ENCODE measurements around the gene DLGAP1.
"Not testable (repeated sequence)": the region's sequence is repeated elsewhere in the genome, so short reads cannot be mapped to it uniquely, and the experiment has no call there.

Gene DLGAP1

DNA sequence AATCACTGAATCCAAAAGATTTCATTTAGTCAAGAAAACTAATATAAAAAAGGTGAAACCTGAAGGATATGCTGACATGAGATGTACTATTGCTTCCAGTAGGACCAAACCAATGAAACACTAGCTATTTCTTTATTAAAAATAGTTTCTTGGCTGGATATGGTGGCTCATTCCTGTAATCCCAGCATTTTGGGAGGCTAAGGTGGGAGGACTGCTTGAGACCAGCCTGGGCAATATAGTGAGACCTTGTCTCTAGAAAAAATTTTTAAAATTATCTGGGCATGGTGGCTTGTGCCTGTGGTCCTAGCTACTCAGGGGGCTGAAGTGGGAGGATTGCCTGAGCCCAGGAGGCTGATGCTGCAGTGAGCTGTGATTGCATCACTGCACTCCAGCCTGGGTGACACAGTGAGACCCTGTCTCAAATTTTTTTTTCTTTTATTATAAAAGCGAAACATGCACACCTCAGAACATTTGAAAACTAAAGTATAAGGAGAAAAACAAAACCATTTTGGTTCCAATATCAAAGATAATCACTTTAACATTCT lies 738.9 kb downstream of the DLGAP1 start:
- no peak for DNase-seq (ENCODE audit: low spot score)

DNA sequence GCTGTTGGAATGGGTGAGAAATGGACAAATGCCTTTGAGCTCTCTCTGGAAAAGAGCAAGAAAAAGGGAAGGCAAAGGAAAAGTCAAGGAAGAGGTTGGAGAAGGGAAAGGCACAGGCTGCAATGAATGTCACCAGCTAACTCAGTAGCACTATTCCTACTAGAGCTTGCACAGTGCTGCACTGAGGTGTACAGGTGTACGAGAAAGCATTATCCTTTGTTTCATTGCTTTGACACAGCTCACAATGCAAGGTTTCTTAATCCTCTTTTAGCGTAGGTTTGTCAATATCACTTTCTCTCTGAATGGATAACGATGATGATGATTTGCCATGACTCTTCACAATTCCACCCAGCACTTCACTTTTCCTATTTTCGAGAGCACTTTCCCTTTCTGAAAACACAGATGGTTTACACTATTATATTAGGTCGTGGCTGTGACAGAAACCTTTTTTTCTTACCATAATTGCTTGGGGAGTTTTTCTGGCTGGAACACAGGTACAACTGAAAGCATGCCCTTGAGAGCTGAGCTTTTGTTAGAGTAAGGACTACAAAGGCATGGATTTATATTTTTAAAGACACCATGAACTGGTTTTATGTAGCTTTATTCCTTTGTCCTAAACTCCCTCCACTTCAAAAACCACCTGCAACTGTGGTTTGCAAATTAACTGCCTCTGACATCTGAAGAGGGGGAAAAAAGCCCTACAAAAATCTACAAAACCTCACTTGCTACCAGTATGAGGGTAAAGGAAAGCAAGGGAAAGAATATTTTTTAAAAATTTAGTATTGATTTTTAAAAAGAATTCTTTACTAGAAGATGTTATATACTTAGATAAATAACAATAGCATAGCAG lies 739.7 kb downstream of the DLGAP1 start:
- no peak for DNase-seq (ENCODE audit: low spot score)

DNA sequence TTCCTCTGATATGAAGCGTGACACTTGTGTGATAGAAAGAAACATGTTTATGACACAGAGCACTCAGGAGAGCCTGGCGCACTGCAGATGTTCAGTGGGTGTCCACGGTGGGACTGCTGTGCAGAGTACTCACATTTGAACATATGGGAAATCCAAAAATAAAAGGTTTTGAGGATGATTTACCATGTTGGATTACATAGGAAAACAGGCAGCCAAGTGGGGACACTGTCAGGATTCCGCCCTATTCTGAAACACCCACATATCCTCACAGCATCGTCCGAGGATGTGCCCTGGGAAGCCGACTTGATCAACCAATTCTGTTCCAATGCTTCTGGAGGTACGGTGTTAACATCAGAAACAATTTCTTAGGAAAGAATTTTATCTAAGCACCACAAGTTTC lies 741.4 kb downstream of the DLGAP1 start:
- DNase-seq (ENCODE audit: low spot score) = no peak

DNA sequence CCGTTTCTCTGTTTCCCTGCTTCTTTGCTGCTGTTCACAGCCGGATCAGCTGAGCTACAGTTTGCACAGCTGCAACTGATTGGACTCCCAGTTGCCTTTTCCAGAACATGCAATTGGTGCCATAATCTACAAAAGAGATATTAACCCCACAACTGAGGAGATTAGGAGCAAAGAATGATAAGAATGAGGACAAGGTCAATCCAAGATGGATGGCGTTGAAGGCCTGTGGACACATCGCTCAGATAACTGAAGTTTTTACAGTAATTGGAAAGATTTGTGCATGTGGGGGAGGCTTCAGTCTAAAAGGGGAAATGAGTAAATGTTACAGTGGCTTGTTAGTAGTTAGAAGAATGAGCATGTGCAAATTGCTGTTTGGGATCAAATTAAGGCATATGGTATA lies 741.9 kb downstream of the DLGAP1 start:
- DNase-seq (ENCODE audit: low spot score) = no peak

DNA sequence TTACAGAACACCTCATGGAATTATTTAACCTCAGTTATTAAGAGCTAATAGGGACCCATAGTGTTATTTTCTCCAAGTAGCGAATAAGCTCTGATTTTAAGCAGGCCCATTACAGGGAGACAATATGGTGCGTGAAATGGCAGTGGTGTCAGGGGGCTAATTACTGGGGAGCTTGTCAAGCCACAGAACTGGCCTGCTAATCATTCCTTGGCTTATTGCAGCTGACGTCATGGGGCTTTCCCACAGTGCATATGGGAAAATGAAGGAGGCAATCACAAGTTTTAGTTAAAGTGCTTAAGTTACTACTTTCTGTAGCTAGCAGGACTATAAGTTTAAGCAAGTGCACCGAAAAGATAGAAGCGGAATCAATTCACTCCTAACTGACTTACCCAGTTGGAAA lies 742.6 kb downstream of the DLGAP1 start:
- DNase-seq (ENCODE audit: low spot score) = no peak

DNA sequence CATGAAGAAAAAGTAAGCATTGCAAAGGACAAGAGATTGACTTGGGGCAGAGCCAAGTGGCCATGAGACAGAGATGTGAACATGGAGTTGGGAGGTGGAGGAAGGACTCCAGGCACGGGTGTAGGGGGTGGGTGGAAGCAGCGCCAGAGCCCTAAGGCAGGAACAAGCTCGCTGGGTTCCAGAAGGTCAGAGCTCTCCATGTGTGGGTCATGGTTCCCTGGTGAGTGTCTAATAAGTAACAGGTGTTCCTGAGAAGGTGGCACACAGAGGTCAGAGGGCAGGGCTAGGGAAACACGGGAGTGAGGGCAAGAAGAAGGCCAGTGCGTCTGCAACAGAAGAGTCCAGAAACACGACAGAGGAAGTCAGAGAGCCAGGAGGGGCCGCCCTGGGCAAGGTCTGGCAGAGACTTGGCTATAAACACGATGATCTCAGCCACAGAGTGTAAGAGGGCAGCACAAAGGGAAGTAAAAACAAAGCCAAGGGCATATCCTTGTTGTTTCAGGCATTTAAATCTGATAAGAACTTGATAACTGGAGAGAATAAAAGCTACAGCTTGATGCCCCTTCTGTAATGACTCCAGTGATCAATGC lies 744.3 kb downstream of the DLGAP1 start:
- no peak for DNase-seq (ENCODE audit: low spot score)

DNA sequence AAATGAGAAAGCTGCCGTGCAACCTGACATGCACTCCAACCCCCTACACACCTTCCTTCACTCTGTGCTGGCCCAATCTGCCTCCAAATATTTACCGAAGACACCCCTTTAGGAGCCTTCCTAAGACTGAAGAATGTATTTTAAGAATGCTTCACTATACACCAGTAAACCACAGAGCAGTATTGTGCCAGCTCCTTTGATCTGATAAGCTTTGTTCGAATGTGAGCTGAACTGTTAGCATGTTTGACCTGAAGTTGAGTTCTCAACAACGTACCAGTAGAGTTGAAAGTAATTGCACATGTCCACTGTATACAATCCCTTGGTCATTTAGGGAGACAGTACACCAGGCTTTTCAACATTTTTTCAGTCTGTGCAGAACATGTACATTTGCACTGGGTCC lies 745.9 kb downstream of the DLGAP1 start:
- DNase-seq (ENCODE audit: low spot score) = no peak

DNA sequence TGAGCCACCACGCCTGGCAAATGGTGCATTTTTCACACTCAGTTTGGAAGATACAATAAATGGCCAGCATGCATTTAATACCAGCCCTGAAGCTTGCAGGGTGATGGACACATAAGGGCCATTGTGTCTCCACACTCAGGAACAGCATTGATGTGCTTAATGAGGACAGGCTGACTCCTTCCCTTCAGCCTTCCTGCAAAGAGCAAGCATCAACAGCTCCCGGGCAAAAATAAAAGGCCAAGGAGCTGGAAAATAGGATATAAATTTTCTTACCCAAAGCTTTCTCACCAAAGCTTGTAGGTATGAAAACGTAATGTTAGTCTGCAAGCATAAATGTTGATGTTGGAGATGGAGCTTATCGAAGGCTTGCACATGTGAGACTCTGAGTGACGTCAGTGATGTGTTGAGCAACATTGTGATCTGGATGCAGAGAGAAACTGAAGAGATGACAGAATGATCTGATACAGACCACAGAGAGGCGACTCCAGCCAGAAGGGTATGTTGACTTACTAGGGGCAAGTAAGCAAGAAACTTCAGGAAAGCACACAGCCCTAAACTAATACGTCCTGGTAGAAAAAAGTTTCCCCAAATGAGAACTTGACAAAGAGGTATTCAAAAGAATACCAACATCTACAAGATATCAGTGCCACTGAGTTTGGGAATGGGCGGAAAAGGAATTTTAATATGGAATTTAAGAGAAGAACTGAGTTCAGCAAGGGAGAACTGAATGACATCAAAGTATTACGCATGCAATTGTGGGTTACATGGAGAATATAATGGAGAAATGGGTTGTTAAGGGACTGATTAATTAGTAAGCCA lies 748.6 kb downstream of the DLGAP1 start:
- no peak for DNase-seq (ENCODE audit: low spot score)

DNA sequence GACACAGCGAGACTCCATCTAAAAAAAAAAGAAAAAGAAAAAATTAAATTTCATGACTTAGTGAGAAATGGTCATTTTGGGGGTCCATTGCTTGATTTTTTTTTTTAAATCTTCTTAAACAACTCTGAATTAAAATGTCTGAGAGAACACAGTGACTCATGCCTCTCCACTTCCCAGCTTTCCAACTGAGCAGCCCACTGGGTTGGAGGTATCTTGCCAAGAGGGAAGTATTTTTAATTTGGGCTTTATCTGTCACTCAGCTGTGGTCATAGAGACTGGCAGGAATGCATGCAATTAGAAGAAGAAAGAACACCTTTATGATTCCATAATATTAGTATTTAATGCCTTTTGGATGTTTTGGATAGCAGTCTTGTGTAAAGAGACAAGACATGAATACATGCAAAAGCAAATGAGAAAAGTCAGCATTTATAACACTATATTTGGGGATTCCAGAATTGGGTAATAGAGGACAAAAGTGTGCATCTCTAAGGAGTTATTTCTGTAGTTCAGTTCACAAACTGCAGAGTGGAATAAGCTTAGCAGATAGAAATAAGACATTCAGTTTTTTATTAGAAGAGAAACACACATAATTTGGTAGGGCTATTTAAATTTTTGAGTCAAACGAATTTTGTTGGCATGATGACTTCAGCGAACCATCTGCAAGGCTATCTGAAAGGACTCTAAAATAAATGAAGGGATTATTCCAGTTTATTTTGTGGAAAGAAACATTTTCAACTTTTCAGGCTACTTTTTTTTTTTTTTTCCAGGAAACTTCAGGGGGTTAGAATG lies 750.4 kb downstream of the DLGAP1 start:
- no peak for DNase-seq (ENCODE audit: low spot score)

DNA sequence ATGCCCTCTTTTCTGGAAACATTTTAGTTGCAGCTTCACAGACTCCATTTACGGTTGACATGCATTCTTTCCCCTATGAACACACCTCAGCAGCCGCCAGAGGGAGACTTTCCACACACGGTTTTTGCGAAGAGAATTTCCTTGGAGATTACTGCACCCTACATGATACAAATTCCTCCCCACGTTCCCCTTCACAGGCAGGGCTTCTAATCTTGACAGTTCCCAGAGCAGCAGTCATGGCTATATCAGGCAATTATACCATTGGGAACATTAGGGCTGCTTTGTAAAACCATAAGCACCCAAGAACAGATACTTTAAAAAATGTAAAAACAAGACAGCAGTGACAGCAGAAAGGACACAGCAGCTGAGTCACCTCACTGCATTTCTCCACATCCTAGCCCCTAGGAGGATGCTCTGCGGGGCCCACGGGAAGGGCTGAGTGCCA lies 751.4 kb downstream of the DLGAP1 start:
- peak; percentile 13 for DNase-seq (ENCODE audit: low spot score)

DNA sequence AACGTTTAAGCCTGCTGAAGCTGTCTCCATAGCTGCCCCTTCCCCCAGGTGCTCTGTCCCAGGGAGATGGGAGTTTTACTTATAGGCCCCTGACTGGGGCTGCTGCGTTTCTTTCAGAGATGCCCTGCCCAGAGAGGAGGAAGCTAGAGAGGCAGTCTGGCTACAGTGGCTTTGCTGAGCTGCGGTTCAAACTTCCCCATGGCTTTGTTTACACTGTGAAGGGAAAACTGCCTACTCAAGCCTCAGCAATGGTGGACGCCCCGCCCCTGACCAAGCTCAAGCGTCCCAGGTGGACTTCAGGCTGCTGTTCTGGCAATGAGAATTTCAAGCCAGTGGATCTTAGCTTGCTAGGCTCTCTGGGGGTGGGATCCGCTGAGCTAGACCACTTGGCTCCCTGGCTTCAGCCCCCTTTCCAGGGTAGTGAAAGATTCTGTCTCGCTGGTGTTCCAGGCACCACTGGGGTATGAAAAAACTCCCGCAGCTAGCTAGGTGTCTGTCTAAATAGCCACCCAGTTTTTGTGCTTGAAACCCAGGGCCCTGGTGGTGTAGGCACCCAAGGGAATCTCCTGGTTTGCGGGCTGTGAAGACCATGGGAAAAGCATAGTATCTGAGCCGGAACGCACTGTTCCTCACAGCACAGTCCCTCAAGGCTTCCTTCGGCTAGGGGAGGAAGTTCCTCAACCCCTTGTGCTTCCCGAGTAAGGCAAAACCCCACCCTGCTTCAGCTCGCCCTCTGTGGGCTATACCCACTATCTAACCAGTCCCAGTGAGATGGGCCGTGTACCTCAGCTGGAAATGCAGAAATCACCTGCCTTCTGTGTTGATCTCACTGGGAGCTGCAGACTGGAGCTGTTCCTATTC lies 755.2 kb downstream of the DLGAP1 start:
- not testable (repeated sequence) for DNase-seq (ENCODE audit: low spot score)

DNA sequence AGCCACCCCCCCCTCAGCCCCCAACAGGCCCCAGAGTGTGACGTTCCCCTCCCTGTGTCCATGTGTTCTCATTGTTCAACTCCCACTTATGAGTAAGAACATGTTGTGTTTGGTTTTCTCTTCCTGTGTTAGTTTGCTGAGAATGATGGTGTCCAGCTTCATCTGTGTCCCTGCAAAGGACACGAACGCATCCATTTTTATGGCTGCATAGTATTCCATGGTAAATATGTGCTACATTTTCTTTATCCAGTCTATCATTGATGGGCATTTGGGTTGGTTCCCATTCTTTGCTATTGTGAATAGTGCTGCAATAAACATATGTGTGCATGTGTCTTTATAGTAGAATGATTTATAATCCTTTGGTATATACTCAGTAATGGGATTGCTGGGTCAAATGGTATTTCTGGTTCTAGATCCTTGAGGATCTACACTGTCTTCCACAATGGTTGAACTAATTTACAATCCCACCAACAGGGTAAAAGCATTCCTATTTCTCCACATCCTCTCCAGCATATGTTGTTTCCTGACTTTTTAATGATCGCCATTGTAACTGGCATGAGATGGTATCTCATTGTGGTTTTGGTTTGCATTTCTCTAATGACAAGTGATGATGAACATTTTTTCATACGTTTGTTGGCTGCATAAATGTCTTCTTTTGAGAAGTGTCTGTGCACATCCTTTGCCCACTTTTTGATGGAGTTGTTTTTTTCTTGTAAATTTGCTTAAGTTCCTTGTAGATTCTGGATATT lies 760.9 kb downstream of the DLGAP1 start:
- not testable (repeated sequence) for DNase-seq (ENCODE audit: low spot score)

DNA sequence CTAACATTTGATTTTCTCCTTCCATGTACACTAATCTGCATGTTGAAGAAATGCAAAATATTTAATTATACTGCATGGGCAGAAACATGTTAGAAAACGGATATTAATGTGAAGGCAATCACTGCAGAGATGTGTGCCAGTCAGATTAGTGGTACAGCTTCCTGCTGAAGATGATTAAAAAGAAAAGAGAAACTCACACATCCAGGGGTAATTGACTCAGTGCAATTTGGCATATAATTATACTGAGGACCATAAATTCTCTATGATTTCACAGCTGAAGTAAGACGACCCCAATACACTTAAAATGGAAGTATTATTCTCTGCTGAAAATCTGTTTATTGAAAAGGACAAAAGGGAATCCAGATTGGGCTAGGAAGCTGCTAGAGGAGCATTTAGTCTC lies 761.7 kb downstream of the DLGAP1 start:
- no peak for DNase-seq (ENCODE audit: low spot score)

DNA sequence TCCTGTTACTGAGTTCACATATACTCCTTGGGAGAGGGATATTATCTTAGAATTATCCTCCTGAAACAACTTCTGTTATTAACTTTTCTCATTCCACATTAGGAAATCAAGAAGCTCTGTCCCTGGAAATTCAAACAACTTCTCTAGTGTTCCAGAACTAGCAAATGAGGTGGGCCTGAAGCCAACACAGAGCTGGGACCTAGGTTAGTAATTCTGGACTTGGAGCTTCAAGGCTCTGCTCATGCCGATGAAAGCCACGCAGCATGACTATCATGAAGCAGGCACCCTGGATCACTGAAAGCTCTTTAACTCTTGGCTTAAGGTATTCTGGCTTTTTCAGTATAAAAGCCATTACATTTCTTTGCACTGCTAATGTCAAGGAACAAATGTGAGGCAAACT lies 762.4 kb downstream of the DLGAP1 start:
- no peak for DNase-seq (ENCODE audit: low spot score)

DNA sequence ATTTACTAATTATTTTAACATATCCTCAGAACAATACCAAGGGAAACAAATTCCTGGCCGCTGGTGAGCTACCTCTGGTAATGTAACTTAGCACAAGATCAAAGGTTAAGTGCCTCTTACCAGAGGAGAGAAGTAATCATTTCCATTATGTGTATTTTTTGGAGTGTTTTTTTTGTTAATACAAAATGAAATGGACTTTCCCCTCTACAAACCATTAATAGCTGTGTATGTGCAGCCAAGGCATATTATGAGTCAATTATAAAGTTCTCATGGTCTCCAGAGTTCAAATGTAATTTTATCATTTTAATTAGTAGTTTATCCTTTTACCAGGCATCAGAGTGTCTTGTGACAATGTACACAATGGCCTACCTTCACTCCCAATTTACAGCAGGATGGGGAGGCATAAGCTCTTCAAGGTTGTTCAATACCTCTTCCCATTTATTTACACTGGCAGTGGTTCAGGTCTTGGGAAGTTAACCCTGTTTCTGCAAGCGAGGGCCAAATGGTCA lies 762.9 kb downstream of the DLGAP1 start:
- no peak for DNase-seq (ENCODE audit: low spot score)

DNA sequence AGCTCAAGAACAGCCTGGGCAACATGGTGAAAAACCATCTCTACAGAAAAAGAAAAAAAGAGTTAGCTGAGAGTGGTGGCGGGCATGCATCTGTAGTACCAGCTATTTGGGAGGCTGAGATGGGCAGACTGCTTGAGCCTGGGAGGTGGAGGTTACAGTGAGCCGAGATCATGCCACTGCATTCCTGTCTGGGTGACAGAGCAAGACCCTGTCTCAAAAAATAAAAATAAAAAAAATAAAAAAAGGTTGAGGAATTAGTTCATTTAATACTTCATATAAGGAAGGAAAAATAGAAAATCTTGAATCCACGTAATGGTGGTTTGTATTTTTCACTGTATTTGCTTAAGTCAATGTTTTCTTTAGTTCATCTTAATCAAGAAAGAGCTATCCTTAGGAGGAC lies 763.4 kb downstream of the DLGAP1 start:
- no peak for DNase-seq (ENCODE audit: low spot score)

DNA sequence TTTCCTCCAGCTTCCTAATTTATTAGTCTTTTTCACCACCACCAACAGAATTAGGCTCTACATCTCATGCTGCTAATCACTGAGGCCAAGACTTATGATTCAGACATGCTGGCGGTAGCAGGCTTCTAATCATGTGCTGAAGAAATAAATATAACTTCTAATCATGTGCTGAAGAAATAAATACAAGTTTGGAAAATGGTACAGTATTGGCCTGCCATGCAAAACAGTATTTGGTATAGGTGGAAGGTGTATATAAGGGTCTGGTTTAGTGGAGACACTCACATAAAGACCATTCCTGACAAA lies 764.4 kb downstream of the DLGAP1 start:
- DNase-seq (ENCODE audit: low spot score) = no peak

DNA sequence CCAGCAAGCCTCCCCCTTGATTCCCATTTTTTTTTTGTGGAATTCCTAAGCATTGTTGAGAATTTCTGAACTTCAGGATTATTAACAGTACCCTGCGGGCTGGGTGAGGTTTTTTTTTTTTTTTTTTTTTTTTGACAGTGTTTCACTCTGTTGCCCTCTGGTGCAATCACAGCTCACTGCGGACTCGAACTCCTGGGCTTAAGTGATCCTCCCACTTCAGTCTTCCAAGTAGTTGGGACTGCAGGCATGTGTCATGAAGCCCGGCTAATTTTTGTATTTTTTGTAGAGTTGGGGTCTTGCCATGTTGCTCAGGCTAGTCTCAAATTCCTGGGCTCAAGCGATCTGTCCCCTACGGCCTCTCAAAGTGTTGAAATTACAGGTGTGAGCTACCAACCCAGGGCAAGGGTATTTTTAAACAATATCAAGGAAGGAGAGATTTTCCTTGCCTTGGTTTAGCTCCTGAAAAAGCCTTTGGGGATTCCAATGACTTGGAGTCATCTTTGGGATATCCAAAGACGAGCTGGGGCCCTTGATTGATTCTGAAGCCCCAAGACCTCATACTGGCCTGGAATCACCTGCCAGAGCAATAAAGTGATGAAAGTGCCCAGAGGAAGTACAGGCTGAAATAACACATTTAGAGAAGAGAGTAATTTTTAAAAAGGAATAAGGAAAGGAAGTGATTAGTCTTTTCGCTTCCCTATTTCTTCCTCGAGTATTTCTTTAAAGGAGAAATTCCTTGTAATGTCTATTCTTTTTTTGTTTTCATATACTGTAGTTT lies 764.9 kb downstream of the DLGAP1 start:
- no peak for DNase-seq (ENCODE audit: low spot score)

DNA sequence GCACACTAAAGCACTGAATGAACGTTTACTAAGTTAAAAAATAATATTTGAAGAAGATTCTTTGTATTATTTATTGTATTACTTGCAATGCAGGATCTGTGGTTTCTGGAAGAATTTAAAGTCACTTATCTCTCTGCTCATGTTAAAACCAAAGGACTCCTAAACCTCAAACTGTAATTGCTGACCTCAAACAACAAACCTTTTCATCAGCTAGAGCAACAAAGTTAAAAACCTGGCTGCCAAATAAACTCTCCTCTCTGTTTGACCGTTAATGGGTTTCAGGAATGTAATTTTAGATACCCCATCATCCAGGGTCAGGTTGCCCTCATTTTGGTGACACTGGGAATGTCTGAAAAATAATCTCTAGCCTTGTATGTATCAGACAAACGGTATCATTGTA lies 766.0 kb downstream of the DLGAP1 start:
- no peak for DNase-seq (ENCODE audit: low spot score)
